ENCODE results near the gene SIRT3.
"Not testable (repeated sequence)": the region's sequence is repeated elsewhere in the genome, so short reads cannot be mapped to it uniquely, and the experiment has no call there.

Gene SIRT3

GRCh38 chr11:253160-253885, 17.2 kb upstream of the SIRT3 start:
- H3K9me3 ChIP-seq (ENCODE audit: control insufficient read depth, low read length): no peaks in the 10 kb centered on the region
- H3K4me1 ChIP-seq (ENCODE audit: control insufficient read depth, insufficient read depth, low read length, poor library complexity, severe bottlenecking): no peaks in the 10 kb centered on the region
- H3K4me3 ChIP-seq (ENCODE audit: extremely low read depth, insufficient read depth, low read length, poor library complexity, severe bottlenecking): no peak overlapping the region
- H3K36me3 ChIP-seq (ENCODE audit: control insufficient read depth, insufficient read depth, low read length): peaks cover 56% of the 10 kb centered on the region
- no peak overlapping the region for H3K27ac ChIP-seq (ENCODE audit: low read depth, low read length, severe bottlenecking)
- 94% methylated on average over 12 to 13 of the region's 13 CpGs for WGBS, 2 experiments (ENCODE audit: insufficient coverage in 2 of 2)

- H3K27ac ChIP-seq (ENCODE audit: low read depth, low read length, severe bottlenecking): no peak overlapping the region
- 90 to 97% methylated on average over 4 to 6 of the region's 8 CpGs for WGBS, 2 experiments (ENCODE audit: insufficient coverage in 2 of 2)
Observed at GRCh38 chr11:252666-253065, 16.5 kb upstream of the SIRT3 start.

GRCh38 chr11:251550-251949, 15.4 kb upstream of the SIRT3 start:
- Histone ChIP-seq H3K9me3 (ENCODE audit: control insufficient read depth, low read length) (no peaks in the 10 kb centered on the region), H3K27ac (ENCODE audit: low read depth, low read length, severe bottlenecking) (no peak overlapping the region), H3K4me1 (ENCODE audit: control insufficient read depth, insufficient read depth, low read length, poor library complexity, severe bottlenecking) (no peaks in the 10 kb centered on the region), H3K36me3 (ENCODE audit: control insufficient read depth, insufficient read depth, low read length) (peaks cover 73% of the 10 kb centered on the region), H3K4me3 (ENCODE audit: extremely low read depth, insufficient read depth, low read length, poor library complexity, severe bottlenecking) (no peak overlapping the region)
- WGBS, 2 experiments (ENCODE audit: insufficient coverage in 2 of 2): 90 to 97% methylated on average over 7 to 8 of the region's 10 CpGs

More at GRCh38 chr11:252666-253065, 16.5 kb upstream of the SIRT3 start:
- H3K36me3 ChIP-seq (ENCODE audit: control insufficient read depth, insufficient read depth, low read length): peaks cover 62% of the 10 kb centered on the region
- no peak overlapping the region for H3K4me3 ChIP-seq (ENCODE audit: extremely low read depth, insufficient read depth, low read length, poor library complexity, severe bottlenecking)
- no peaks in the 10 kb centered on the region for H3K9me3 ChIP-seq (ENCODE audit: control insufficient read depth, low read length)
- H3K4me1 ChIP-seq (ENCODE audit: control insufficient read depth, insufficient read depth, low read length, poor library complexity, severe bottlenecking): no peaks in the 10 kb centered on the region

- H3K4me3 ChIP-seq (ENCODE audit: extremely low read depth, insufficient read depth, low read length, poor library complexity, severe bottlenecking): no peak overlapping the region
- WGBS, 2 experiments (ENCODE audit: insufficient coverage in 2 of 2): 77 to 81% methylated on average over 9 to 10 of the region's 10 CpGs
- peaks cover 80% of the 10 kb centered on the region for H3K36me3 ChIP-seq (ENCODE audit: control insufficient read depth, insufficient read depth, low read length)
- H3K9me3 ChIP-seq (ENCODE audit: control insufficient read depth, low read length): no peaks in the 10 kb centered on the region
- no peak overlapping the region for H3K27ac ChIP-seq (ENCODE audit: low read depth, low read length, severe bottlenecking)
- H3K4me1 ChIP-seq (ENCODE audit: control insufficient read depth, insufficient read depth, low read length, poor library complexity, severe bottlenecking): no peaks in the 10 kb centered on the region
Observed at GRCh38 chr11:250740-251299, 14.7 kb upstream of the SIRT3 start.

- Histone ChIP-seq H3K4me3 (ENCODE audit: extremely low read depth, insufficient read depth, low read length, poor library complexity, severe bottlenecking) (no peak overlapping the region), H3K27ac (ENCODE audit: low read depth, low read length, severe bottlenecking) (peak overlapping the region; percentile 16), H3K36me3 (ENCODE audit: control insufficient read depth, insufficient read depth, low read length) (peaks cover 85% of the 10 kb centered on the region), H3K4me1 (ENCODE audit: control insufficient read depth, insufficient read depth, low read length, poor library complexity, severe bottlenecking) (no peaks in the 10 kb centered on the region), H3K9me3 (ENCODE audit: control insufficient read depth, low read length) (no peaks in the 10 kb centered on the region)
- 75 to 88% methylated on average over 1 to 3 of the region's 5 CpGs for WGBS, 2 experiments (ENCODE audit: insufficient coverage in 2 of 2)
Observed at GRCh38 chr11:250274-250673, 14.1 kb upstream of the SIRT3 start.

GRCh38 chr11:249062-249461, 12.9 kb upstream of the SIRT3 start:
- no peak overlapping the region for H3K4me3 ChIP-seq (ENCODE audit: extremely low read depth, insufficient read depth, low read length, poor library complexity, severe bottlenecking)
- 79 to 81% methylated on average over 7 to 8 of the region's 8 CpGs for WGBS, 2 experiments (ENCODE audit: insufficient coverage in 2 of 2)
- no peak overlapping the region for H3K27ac ChIP-seq (ENCODE audit: low read depth, low read length, severe bottlenecking)
- no peaks in the 10 kb centered on the region for H3K4me1 ChIP-seq (ENCODE audit: control insufficient read depth, insufficient read depth, low read length, poor library complexity, severe bottlenecking)
- H3K9me3 ChIP-seq (ENCODE audit: control insufficient read depth, low read length): no peaks in the 10 kb centered on the region
- H3K36me3 ChIP-seq (ENCODE audit: control insufficient read depth, insufficient read depth, low read length): peaks cover 97% of the 10 kb centered on the region

- H3K9me3 ChIP-seq (ENCODE audit: control insufficient read depth, low read length): no peaks in the 10 kb centered on the region
- H3K4me3 ChIP-seq (ENCODE audit: extremely low read depth, insufficient read depth, low read length, poor library complexity, severe bottlenecking): no peak overlapping the region
- no CpG with 5 or more reads among the region's 2 CpGs for WGBS, 2 experiments (ENCODE audit: insufficient coverage in 2 of 2)
- H3K36me3 ChIP-seq (ENCODE audit: control insufficient read depth, insufficient read depth, low read length): peaks cover 96% of the 10 kb centered on the region
- H3K27ac ChIP-seq (ENCODE audit: low read depth, low read length, severe bottlenecking): no peak overlapping the region
- H3K4me1 ChIP-seq (ENCODE audit: control insufficient read depth, insufficient read depth, low read length, poor library complexity, severe bottlenecking): no peaks in the 10 kb centered on the region
Observed at GRCh38 chr11:244376-244775, 8.2 kb upstream of the SIRT3 start.

- 95 to 99% methylated on average over 3 to 5 of the region's 5 CpGs for WGBS, 2 experiments (ENCODE audit: insufficient coverage in 2 of 2)
- no peaks in the 10 kb centered on the region for H3K9me3 ChIP-seq (ENCODE audit: control insufficient read depth, low read length)
- H3K4me1 ChIP-seq (ENCODE audit: control insufficient read depth, insufficient read depth, low read length, poor library complexity, severe bottlenecking): peaks cover 8% of the 10 kb centered on the region
- peaks cover 76% of the 10 kb centered on the region for H3K36me3 ChIP-seq (ENCODE audit: control insufficient read depth, insufficient read depth, low read length)
- no peak overlapping the region for H3K27ac ChIP-seq (ENCODE audit: low read depth, low read length, severe bottlenecking)
- H3K4me3 ChIP-seq (ENCODE audit: extremely low read depth, insufficient read depth, low read length, poor library complexity, severe bottlenecking): no peak overlapping the region
Observed at GRCh38 chr11:241634-242033, 5.5 kb upstream of the SIRT3 start.

- peaks cover 8% of the 10 kb centered on the region for H3K4me1 ChIP-seq (ENCODE audit: control insufficient read depth, insufficient read depth, low read length, poor library complexity, severe bottlenecking)
- WGBS, 2 experiments (ENCODE audit: insufficient coverage in 2 of 2): 80% methylated on average over 1 of the region's 1 CpG; no CpG with 5 or more reads in 1 of the 2 experiments
- H3K27ac ChIP-seq (ENCODE audit: low read depth, low read length, severe bottlenecking): no peak overlapping the region
- no peaks in the 10 kb centered on the region for H3K9me3 ChIP-seq (ENCODE audit: control insufficient read depth, low read length)
- H3K4me3 ChIP-seq (ENCODE audit: extremely low read depth, insufficient read depth, low read length, poor library complexity, severe bottlenecking): no peak overlapping the region
- peaks cover 63% of the 10 kb centered on the region for H3K36me3 ChIP-seq (ENCODE audit: control insufficient read depth, insufficient read depth, low read length)
Observed at GRCh38 chr11:240315-240714, 4.2 kb upstream of the SIRT3 start.

GRCh38 chr11:238346-238745, 2.2 kb upstream of the SIRT3 start:
- H3K4me3 ChIP-seq (ENCODE audit: extremely low read depth, insufficient read depth, low read length, poor library complexity, severe bottlenecking): peak overlapping the region; percentile 100
- WGBS, 2 experiments (ENCODE audit: insufficient coverage in 2 of 2): 90 to 92% methylated on average over 6 to 7 of the region's 7 CpGs
- peaks cover 43% of the 10 kb centered on the region for H3K36me3 ChIP-seq (ENCODE audit: control insufficient read depth, insufficient read depth, low read length)
- H3K27ac ChIP-seq (ENCODE audit: low read depth, low read length, severe bottlenecking); H3K4me1 ChIP-seq (ENCODE audit: control insufficient read depth, insufficient read depth, low read length, poor library complexity, severe bottlenecking); H3K9me3 ChIP-seq (ENCODE audit: control insufficient read depth, low read length): not testable (repeated sequence)
